ENCODE results near the gene TCHH.

DNA sequence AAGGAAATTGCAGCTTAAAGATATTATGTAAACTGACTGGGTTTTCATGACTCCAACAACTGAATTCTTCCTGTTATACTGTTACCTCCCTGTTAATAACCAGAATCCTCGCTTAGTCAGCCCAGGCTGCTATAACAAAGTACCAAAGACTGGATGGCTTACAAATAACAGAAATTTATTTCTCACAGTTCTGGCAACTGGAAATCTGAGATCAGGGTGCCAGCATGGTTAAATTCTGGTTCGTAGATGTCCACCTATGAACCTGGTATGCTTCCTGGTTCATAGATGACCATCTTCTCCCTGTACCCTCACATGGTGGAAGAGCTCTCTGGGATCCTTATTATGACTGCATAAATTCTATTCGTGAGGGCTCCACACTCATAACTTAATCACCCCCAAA, 18.3 kb downstream of the TCHH start:
- TF ChIP-seq, protein P1, sequence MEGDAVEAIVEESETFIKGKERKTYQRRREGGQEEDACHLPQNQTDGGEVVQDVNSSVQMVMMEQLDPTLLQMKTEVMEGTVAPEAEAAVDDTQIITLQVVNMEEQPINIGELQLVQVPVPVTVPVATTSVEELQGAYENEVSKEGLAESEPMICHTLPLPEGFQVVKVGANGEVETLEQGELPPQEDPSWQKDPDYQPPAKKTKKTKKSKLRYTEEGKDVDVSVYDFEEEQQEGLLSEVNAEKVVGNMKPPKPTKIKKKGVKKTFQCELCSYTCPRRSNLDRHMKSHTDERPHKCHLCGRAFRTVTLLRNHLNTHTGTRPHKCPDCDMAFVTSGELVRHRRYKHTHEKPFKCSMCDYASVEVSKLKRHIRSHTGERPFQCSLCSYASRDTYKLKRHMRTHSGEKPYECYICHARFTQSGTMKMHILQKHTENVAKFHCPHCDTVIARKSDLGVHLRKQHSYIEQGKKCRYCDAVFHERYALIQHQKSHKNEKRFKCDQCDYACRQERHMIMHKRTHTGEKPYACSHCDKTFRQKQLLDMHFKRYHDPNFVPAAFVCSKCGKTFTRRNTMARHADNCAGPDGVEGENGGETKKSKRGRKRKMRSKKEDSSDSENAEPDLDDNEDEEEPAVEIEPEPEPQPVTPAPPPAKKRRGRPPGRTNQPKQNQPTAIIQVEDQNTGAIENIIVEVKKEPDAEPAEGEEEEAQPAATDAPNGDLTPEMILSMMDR (IDR thresholded peaks at IDR 0.05; ENCODE audit: insufficient read depth, low read length, poor library complexity, severe bottlenecking): no peak
- TF ChIP-seq EZH2phosphoT487 (conservative IDR thresholded peaks at IDR 0.05; ENCODE audit: low read length): no peak
